HG03175 (cell line): ENCODE measurements around the gene NDUFAF8.

Source experiments
- ATAC-seq: cut with Tn5 transposase; IDR thresholded peaks from one replicate; pipeline ENCODE4 v1.9.1; 2021; ENCODE audit warnings: mild to moderate bottlenecking, moderate library complexity; ENCODE audit not compliant: unreplicated experiment

NDUFAF8 gene, protein sequence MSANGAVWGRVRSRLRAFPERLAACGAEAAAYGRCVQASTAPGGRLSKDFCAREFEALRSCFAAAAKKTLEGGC

GRCh38 chr17:81238815-81239713 is at the start of gene NDUFAF8, which contains the start of gene TEPSIN:
Gene NDUFAF8 (plus strand): TSS chr17:81239318. CDS start chr17:81239364, 46 bp downstream.
Gene TEPSIN (minus strand): TSS chr17:81239055. CDS start chr17:81239033, 22 bp downstream.
- peak; percentile 91 for ATAC-seq

GRCh38 chr17:81189670-81190530 is 49.2 kb upstream of the NDUFAF8 start:
- ATAC-seq: no peak

DNA sequence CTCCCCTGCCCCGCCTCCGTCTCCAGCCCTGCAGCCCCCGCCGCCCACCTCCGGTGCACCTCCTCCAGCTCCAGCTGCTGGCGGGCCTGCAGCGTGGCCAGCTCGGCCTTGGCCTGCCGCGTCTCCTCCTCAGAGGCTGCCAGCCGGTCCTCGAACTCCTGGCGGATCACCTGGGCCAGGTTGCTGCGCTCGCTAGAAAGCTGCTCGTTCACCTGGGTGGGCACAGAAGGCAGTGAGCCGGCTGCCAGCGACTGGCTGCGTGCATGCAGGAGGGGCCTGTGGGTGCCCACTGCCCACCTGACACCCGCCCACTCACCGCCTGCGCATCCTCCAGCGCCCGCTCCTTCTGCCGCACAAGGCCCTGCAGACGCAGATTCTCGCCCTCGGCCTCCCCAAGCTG is 48.5 kb upstream of the NDUFAF8 start:
- ATAC-seq: no peak

- no peak for ATAC-seq
Observed at GRCh38 chr17:81191116-81191515, 48.0 kb upstream of the NDUFAF8 start.

GRCh38 chr17:81191646-81192045 is 47.5 kb upstream of the NDUFAF8 start:
- no peak for ATAC-seq

GRCh38 chr17:81192386-81193050 is 46.6 kb upstream of the NDUFAF8 start:
- no peak for ATAC-seq

DNA sequence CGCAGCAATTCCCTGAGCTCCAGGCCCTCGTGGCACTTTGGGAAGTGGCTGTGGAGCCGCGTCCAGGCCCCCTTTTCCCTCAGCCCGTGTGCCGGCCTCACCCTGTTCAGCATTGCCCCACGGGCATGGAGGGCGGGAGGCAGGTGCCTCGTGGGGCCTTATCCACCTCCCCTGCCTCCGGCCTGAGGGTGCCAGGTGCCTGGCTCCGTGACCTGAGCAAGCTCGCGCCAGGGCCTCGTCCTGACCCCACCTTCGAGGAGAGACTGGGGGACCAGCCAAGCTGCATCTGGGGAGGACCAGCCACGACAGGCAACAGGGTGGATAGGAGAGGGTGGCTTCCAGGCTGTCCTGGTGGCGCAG is 46.1 kb upstream of the NDUFAF8 start:
- ATAC-seq: no peak

- no peak for ATAC-seq
Observed at GRCh38 chr17:81193470-81194224, 45.5 kb upstream of the NDUFAF8 start.

- no peak for ATAC-seq
Observed at GRCh38 chr17:81194225-81194760, 44.8 kb upstream of the NDUFAF8 start.

DNA sequence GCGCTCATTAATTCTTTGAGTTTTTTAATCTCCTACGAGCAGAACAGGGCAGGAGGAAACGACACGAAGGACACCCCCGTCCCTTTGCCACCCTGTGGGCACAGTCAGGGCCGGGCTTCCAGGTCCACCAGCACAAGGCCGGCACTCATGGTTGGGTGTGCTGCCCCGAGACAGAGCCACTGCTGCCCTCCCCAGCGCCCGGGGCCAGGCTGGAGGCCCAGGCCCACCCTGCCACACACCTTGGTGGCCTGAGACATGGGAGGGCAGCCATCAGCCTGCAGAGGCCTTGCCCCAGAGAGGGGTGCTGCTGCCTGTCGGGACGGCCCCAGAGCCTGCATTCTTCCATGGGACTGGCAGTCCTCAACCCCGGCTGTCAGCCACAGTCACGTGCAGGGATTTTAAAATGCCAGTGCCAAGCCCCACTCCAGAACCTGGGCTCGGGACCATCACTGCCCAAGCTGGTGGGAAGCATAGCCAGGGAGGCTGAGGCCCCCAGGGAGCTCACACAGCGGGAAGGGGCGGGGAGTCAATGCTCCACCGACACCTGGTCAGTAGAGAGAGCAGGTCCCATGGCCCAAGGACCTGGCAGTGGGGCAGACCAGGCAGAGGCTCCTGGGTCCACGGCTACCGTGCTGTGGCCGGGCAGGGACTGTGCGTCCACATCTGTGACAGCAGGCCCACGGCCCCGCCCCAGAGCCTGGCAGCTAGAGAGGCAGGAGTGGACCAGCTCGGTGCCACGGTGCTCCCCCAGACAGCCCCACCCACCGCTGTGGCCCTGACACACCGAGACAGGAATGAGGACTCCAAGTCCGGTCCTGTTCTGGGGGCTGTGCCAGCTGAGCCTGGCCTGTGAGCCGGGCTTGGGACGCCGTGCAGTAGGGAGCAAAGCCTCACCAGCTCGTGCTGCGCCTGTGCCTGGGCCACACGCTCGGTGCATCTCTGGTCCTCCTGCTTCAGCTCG is 43.9 kb upstream of the NDUFAF8 start:
- no peak for ATAC-seq

- no peak for ATAC-seq
Observed at GRCh38 chr17:81195941-81196495, 43.1 kb upstream of the NDUFAF8 start.

GRCh38 chr17:81196505-81197408 is 42.4 kb upstream of the NDUFAF8 start:
- ATAC-seq: no peak

DNA sequence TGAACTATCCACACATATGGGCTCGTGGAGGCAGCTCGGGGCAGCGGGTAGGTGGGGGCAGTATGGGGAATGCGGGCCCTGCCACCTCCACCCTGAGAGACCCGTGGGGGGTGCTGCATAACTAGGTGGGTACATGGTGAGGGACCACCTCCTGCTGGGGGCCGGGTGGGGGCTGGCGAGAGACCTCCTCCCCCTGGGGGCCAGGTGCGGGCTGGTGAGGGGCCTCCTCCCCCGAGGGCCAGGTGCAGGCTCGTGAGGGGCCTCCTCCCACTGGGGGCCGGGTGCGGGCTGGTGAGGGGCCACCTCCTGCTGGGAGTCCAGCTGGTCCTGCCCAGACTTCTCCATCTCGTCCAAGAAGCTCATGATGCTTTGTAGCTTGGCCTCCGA is 41.7 kb upstream of the NDUFAF8 start:
- ATAC-seq: no peak

GRCh38 chr17:81197831-81198490 is 41.2 kb upstream of the NDUFAF8 start:
- ATAC-seq: no peak

GRCh38 chr17:81198826-81199481 is 40.2 kb upstream of the NDUFAF8 start:
- no peak for ATAC-seq

DNA sequence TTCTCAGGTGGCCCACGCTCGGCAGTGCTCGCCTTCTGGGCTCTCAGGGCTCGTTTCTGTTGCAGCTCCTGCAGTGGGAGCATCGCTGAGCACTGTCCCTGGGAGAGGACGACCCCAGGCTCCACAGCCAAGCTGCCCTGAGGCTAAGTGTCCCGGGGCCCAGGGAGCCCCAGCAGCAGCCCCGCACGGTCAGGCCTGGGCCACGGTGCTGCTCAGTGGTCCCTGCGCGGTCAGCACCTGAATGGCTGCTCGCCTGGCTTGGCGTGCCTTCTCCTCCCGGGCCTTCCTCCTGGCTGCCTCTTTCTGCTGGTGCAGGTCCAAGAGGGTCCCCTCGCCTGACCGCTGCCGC is 39.7 kb upstream of the NDUFAF8 start:
- ATAC-seq: no peak

GRCh38 chr17:81200201-81200600 is 38.9 kb upstream of the NDUFAF8 start:
- no peak for ATAC-seq
